ENCODE data around the gene UBE3B. TPM values are rescaled to one million over a fixed set of nuclear protein-coding genes. Genes with fewer than 3 reads are reported as not detected.

Gene UBE3B
- polyA plus RNA-seq, 3 donors: 14.4 to 25.9 (median 18.2) TPM

DNA sequence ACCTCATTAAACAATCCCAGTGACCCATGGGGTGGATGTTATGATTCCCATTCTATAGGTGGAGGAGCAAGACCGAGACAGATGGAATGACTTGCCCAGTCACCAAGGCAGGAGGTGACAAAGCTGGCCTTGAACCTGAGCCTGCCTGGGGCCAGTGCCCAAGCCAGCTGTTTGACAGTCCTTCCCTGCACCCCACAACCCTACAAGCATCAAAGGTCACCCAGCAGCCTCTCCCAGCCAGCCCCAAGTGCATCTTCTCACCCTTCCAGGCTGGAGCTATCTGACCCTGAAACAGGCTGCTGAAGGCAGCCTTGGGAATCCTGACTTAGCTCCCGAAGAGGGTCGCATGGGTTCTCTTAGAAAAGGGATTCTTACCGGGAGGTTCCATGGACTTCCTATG lies 75.5 kb downstream of the UBE3B start:
- Mint-ChIP-seq H3K4me1 (no peaks in the 10 kb centered on the region), H3K36me3 (peaks cover 0 to 4% of the 10 kb centered on the region in 2 donors), H3K27ac (peak overlapping the region in 1 of 7 donors; percentile 12), H3K27me3 (ENCODE audit: low read depth in 3 of 3) (peaks cover 13 to 15% (median 15%) of the 10 kb centered on the region in 3 donors), H3K4me3 (no peak overlapping the region), H3K9me3 (no peaks in the 10 kb centered on the region)
- Histone ChIP-seq H3K4me3 (replicated peaks in 1 of 3; ENCODE audit: low read depth in 2 of 3, low read length in 3 of 3) (no peak overlapping the region), H3K4me1 (ENCODE audit: control insufficient read depth in 1 of 2, insufficient read depth in 2 of 2, low read length in 2 of 2) (no peaks in the 10 kb centered on the region), H3K36me3 (replicated peaks in 1 of 2; ENCODE audit: control insufficient read depth in 1 of 2, insufficient read depth in 2 of 2, low read length in 2 of 2) (no peaks in the 10 kb centered on the region), H2AFZ (ENCODE audit: insufficient read depth, low read depth, low read length, poor library complexity, severe bottlenecking) (no peak overlapping the region), H3K27me3 (ENCODE audit: control insufficient read depth in 2 of 2, insufficient read depth in 2 of 2, low read length in 2 of 2) (peaks cover 0 to 6% of the 10 kb centered on the region in 2 donors), H3K9me3 (replicated peaks in 1 of 2; ENCODE audit: control insufficient read depth in 1 of 2, insufficient read depth in 1 of 2, low read length in 2 of 2) (no peaks in the 10 kb centered on the region), H3K4me2 (replicated peaks; ENCODE audit: extremely low read depth, low read length, poor library complexity, severe bottlenecking) (no peak overlapping the region), H3K79me2 (ENCODE audit: insufficient read depth, low read length) (no peaks in the 10 kb centered on the region), H4K20me1 (ENCODE audit: insufficient read depth, low read length) (no peaks in the 10 kb centered on the region), H3K27ac (ENCODE audit: low read depth in 1 of 2, low read length in 2 of 2) (no peak overlapping the region), H3K9ac (ENCODE audit: insufficient read depth, low read length, poor library complexity, severe bottlenecking) (no peak overlapping the region)
- no peak for DNase-seq
- intact Hi-C loops (cut with micrococcal nuclease): no loop called here
- TF ChIP-seq, protein P1, sequence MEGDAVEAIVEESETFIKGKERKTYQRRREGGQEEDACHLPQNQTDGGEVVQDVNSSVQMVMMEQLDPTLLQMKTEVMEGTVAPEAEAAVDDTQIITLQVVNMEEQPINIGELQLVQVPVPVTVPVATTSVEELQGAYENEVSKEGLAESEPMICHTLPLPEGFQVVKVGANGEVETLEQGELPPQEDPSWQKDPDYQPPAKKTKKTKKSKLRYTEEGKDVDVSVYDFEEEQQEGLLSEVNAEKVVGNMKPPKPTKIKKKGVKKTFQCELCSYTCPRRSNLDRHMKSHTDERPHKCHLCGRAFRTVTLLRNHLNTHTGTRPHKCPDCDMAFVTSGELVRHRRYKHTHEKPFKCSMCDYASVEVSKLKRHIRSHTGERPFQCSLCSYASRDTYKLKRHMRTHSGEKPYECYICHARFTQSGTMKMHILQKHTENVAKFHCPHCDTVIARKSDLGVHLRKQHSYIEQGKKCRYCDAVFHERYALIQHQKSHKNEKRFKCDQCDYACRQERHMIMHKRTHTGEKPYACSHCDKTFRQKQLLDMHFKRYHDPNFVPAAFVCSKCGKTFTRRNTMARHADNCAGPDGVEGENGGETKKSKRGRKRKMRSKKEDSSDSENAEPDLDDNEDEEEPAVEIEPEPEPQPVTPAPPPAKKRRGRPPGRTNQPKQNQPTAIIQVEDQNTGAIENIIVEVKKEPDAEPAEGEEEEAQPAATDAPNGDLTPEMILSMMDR (IDR thresholded peaks at IDR 0.05): no peak
- WGBS (ENCODE audit: insufficient coverage): 72% methylated on average over 3 of the region's 4 CpGs

DNA sequence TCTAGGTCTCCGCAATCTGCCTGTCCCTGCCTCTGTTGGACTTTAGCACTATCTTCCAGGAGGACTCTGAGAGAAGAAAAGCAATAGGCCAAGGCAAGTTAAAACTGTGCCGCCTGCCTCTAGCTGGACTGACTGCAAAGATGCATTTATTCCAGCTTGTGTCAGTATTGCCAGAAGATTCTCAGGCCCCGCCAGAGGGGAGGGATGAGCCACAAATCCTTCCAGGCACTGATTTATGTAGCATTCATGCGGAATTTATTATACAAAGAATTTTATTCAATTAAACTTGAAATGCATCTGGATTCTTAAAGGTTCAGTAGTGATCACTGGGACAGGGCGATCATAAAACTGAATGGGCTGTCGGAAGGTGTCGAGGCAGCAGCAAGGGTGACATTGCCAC lies 76.0 kb downstream of the UBE3B start:
- no peak for DNase-seq
- Mint-ChIP-seq H3K9me3 (no peaks in the 10 kb centered on the region), H3K36me3 (peaks cover 0 to 4% of the 10 kb centered on the region in 2 donors), H3K27me3 (ENCODE audit: low read depth in 3 of 3) (peaks cover 13 to 15% (median 14%) of the 10 kb centered on the region in 3 donors), H3K27ac (peak overlapping the region in 1 of 7 donors; percentile 12), H3K4me3 (no peak overlapping the region), H3K4me1 (no peaks in the 10 kb centered on the region)
- Histone ChIP-seq H3K4me1 (ENCODE audit: control insufficient read depth in 1 of 2, insufficient read depth in 2 of 2, low read length in 2 of 2) (no peaks in the 10 kb centered on the region), H3K9ac (ENCODE audit: insufficient read depth, low read length, poor library complexity, severe bottlenecking) (no peak overlapping the region), H3K4me2 (replicated peaks; ENCODE audit: extremely low read depth, low read length, poor library complexity, severe bottlenecking) (no peak overlapping the region), H4K20me1 (ENCODE audit: insufficient read depth, low read length) (no peaks in the 10 kb centered on the region), H2AFZ (ENCODE audit: insufficient read depth, low read depth, low read length, poor library complexity, severe bottlenecking) (no peak overlapping the region), H3K9me3 (replicated peaks in 1 of 2; ENCODE audit: control insufficient read depth in 1 of 2, insufficient read depth in 1 of 2, low read length in 2 of 2) (no peaks in the 10 kb centered on the region), H3K79me2 (ENCODE audit: insufficient read depth, low read length) (no peaks in the 10 kb centered on the region), H3K27me3 (ENCODE audit: control insufficient read depth in 2 of 2, insufficient read depth in 2 of 2, low read length in 2 of 2) (peaks cover 0 to 4% of the 10 kb centered on the region in 2 donors), H3K27ac (ENCODE audit: low read depth in 1 of 2, low read length in 2 of 2) (no peak overlapping the region), H3K36me3 (replicated peaks in 1 of 2; ENCODE audit: control insufficient read depth in 1 of 2, insufficient read depth in 2 of 2, low read length in 2 of 2) (no peaks in the 10 kb centered on the region), H3K4me3 (replicated peaks in 1 of 3; ENCODE audit: low read depth in 2 of 3, low read length in 3 of 3) (no peak overlapping the region)
- TF ChIP-seq, protein P1 (IDR thresholded peaks at IDR 0.05): no peak
- intact Hi-C loops (cut with micrococcal nuclease): no loop called here
- 96% methylated on average over 7 of the region's 7 CpGs for WGBS (ENCODE audit: insufficient coverage)

Measured in CD14-positive monocyte (primary cell).